ENCODE measurements around the gene SERPINB12.

SERPINB12 gene

DNA sequence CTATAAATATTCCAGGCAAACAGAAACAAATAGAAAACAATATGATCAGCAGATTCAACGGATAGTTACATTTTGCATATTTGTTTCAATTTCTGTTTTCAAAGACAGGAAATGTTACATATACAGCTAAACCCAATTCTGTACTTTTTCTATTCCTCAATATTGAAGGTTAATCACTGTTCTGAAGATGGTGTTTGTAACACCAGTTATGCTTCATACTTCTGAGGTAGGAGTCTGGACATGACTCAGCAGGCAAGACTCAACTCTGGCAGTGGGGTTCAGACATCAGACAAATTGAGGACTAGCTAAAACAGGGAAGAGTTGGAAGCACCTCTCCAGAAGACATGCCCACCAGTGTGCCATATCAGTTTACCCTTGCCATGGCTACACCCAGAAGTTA lies 61.6 kb downstream of the SERPINB12 start:
- no peak for DNase-seq (ENCODE audit: low spot score)

GRCh38 chr18:63604791-63605567 lies 62.8 kb downstream of the SERPINB12 start:
- no peak for DNase-seq (ENCODE audit: low spot score)

DNA sequence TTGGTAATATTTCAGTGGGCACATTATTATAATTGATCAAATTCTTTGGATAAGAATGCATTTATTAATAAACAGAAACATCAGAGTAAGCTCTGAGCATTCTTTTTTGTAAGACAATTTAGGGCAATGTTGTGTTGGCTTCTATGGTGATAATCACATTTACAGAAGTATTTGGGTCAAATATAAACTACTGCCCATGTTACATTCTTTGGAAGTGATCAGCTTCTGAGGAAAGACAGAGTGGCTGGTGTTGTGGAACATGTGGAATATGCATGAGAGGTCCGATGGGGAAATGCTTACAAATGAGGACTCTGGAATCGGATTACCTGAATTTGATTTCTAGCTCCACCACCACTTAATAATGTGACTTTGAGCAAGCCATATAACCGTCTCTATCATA lies 64.4 kb downstream of the SERPINB12 start:
- DNase-seq (ENCODE audit: low spot score): no peak

DNA sequence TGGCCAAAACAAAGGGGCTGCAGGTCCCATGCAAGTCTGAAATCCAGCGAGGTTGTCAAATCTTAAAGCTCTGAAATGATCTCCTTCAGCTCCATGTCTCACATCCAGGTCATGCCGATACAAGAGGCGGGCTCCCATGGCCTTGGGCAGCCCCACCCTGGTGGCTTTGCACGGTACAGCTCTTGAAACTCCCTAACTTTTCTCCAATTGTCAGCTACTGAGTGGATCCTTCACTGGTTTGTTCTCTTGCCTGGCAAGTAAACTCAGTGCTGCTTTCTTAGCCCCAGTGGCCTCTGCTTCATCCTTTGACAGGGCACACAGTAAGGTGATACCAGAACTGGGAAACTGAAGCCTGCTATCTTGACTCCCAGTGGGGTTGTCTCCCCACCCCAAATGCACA lies 71.3 kb downstream of the SERPINB12 start:
- no peak for DNase-seq (ENCODE audit: low spot score)

GRCh38 chr18:63617049-63617914 lies 75.1 kb downstream of the SERPINB12 start:
- DNase-seq (ENCODE audit: low spot score): no peak

DNA sequence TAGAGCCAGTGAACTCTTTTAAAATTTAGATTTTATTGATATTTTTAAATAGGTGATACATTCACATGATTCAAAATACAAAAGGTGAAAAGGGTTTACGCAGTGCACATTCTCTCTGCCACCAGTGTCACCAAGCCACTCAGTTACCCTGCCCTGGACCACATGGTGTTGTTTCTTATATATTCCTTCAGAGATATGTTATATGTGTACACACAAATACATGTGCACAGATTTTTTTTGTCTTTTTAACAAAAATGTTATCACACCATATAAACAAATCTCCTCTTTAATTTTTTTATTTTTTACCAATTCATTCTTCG lies 75.7 kb downstream of the SERPINB12 start:
- no peak for DNase-seq (ENCODE audit: low spot score)
